ENCODE data around the gene ABLIM1. TPM values are rescaled to one million over a fixed set of nuclear protein-coding genes. Genes with fewer than 3 reads are reported as not detected.
A peak's percentile ranks its signal among the peaks of the same experiment; 100 is the strongest.

The ABLIM1 gene
- total RNA-seq, 1 donor from 2014 or later: 37.9 TPM

GRCh38 chr10:114623661-114624294 is 34.3 kb downstream of the ABLIM1 start:
- DNase-seq (ENCODE audit: low spot score): no peak
- Mint-ChIP-seq H3K27ac (no peak overlapping the region), H3K9me3 (peaks cover 21% of the 10 kb centered on the region), H3K27me3 (ENCODE audit: low read depth) (peaks cover 18% of the 10 kb centered on the region), H3K4me3 (ENCODE audit: low read depth) (no peak overlapping the region), H3K36me3 (ENCODE audit: low read depth) (peaks cover 15% of the 10 kb centered on the region), H3K4me1 (ENCODE audit: low read depth) (peaks cover 21% of the 10 kb centered on the region)
- intact Hi-C loops (cut with micrococcal nuclease): no loop called here

- H3K27me3 Mint-ChIP-seq (ENCODE audit: low read depth): peaks cover 17% of the 10 kb centered on the region
- intact Hi-C loops (cut with micrococcal nuclease): no loop called here
These were observed 34.9 kb downstream of the ABLIM1 start for GRCh38 chr10:114623155-114623554.

GRCh38 chr10:114618722-114619121 is 39.4 kb downstream of the ABLIM1 start:
- H3K36me3 Mint-ChIP-seq (ENCODE audit: low read depth): peaks cover 12% of the 10 kb centered on the region
- H3K27me3 Mint-ChIP-seq (ENCODE audit: low read depth): peaks cover 6% of the 10 kb centered on the region
- intact Hi-C loops (cut with micrococcal nuclease): loop anchor here (5.0 kb wide), 3 partner anchors 121 to 446 kb away; partner anchors contain the start of genes CCDC186 and FHIP2A
- H3K9me3 Mint-ChIP-seq: peaks cover 10% of the 10 kb centered on the region
- H3K4me1 Mint-ChIP-seq (ENCODE audit: low read depth): peaks cover 25% of the 10 kb centered on the region
- no peak for DNase-seq (ENCODE audit: low spot score)
- H3K4me3 Mint-ChIP-seq (ENCODE audit: low read depth): no peak overlapping the region
- H3K27ac Mint-ChIP-seq: no peak overlapping the region

More at GRCh38 chr10:114623155-114623554, 34.9 kb downstream of the ABLIM1 start:
- Mint-ChIP-seq H3K4me3 (ENCODE audit: low read depth) (no peak overlapping the region), H3K27ac (no peak overlapping the region), H3K36me3 (ENCODE audit: low read depth) (peaks cover 15% of the 10 kb centered on the region), H3K9me3 (peaks cover 21% of the 10 kb centered on the region), H3K4me1 (ENCODE audit: low read depth) (peaks cover 26% of the 10 kb centered on the region)
- no peak for DNase-seq (ENCODE audit: low spot score)

- H3K36me3 Mint-ChIP-seq (ENCODE audit: low read depth): peaks cover 6% of the 10 kb centered on the region
- no peak overlapping the region for H3K4me3 Mint-ChIP-seq (ENCODE audit: low read depth)
- peaks cover 29% of the 10 kb centered on the region for H3K4me1 Mint-ChIP-seq (ENCODE audit: low read depth)
- peaks cover 1% of the 10 kb centered on the region for H3K27me3 Mint-ChIP-seq (ENCODE audit: low read depth)
- DNase-seq (ENCODE audit: low spot score): no peak
- H3K9me3 Mint-ChIP-seq: peaks cover 4% of the 10 kb centered on the region
- intact Hi-C loops (cut with micrococcal nuclease): loop anchor here (5.0 kb wide), 3 partner anchors 119 to 444 kb away; partner anchors contain the start of genes CCDC186 and FHIP2A
- H3K27ac Mint-ChIP-seq: no peak overlapping the region
These were observed 41.6 kb downstream of the ABLIM1 start for GRCh38 chr10:114616516-114616915.

- Mint-ChIP-seq H3K9me3 (peaks cover under 1% of the 10 kb centered on the region), H3K27me3 (ENCODE audit: low read depth) (no peaks in the 10 kb centered on the region), H3K4me3 (ENCODE audit: low read depth) (no peak overlapping the region), H3K4me1 (ENCODE audit: low read depth) (peaks cover 30% of the 10 kb centered on the region), H3K36me3 (ENCODE audit: low read depth) (peaks cover 4% of the 10 kb centered on the region), H3K27ac (no peak overlapping the region)
- no peak for DNase-seq (ENCODE audit: low spot score)
- intact Hi-C loops (cut with micrococcal nuclease): loop anchor here (5.0 kb wide), 3 partner anchors 119 to 444 kb away; partner anchors contain the start of genes CCDC186 and FHIP2A
These were observed 42.0 kb downstream of the ABLIM1 start for GRCh38 chr10:114616103-114616502.

- no peaks in the 10 kb centered on the region for H3K9me3 Mint-ChIP-seq
- H3K27ac Mint-ChIP-seq: peak overlapping the region; percentile 44
- H3K36me3 Mint-ChIP-seq (ENCODE audit: low read depth): peaks cover 4% of the 10 kb centered on the region
- peaks cover 30% of the 10 kb centered on the region for H3K4me1 Mint-ChIP-seq (ENCODE audit: low read depth)
- peak; percentile 16 for DNase-seq (ENCODE audit: low spot score)
- intact Hi-C loops (cut with micrococcal nuclease): loop anchor here (1.0 to 5.0 kb wide), 7 partner anchors 11 to 443 kb away; partner anchors contain the start of genes CCDC186 and FHIP2A
- no peak overlapping the region for H3K4me3 Mint-ChIP-seq (ENCODE audit: low read depth)
- no peaks in the 10 kb centered on the region for H3K27me3 Mint-ChIP-seq (ENCODE audit: low read depth)
These were observed 42.5 kb downstream of the ABLIM1 start for GRCh38 chr10:114615600-114616007.

- Mint-ChIP-seq H3K9me3 (no peaks in the 10 kb centered on the region), H3K4me1 (ENCODE audit: low read depth) (peaks cover 30% of the 10 kb centered on the region), H3K4me3 (ENCODE audit: low read depth) (no peak overlapping the region), H3K27ac (no peak overlapping the region), H3K36me3 (ENCODE audit: low read depth) (peaks cover 4% of the 10 kb centered on the region), H3K27me3 (ENCODE audit: low read depth) (no peaks in the 10 kb centered on the region)
- intact Hi-C loops (cut with micrococcal nuclease): no loop called here
- DNase-seq (ENCODE audit: low spot score): no peak
These were observed 44.7 kb downstream of the ABLIM1 start for GRCh38 chr10:114613237-114613979.

- intact Hi-C loops (cut with micrococcal nuclease): no loop called here
- Mint-ChIP-seq H3K27ac (no peak overlapping the region), H3K36me3 (ENCODE audit: low read depth) (peaks cover 8% of the 10 kb centered on the region), H3K4me3 (ENCODE audit: low read depth) (no peak overlapping the region), H3K27me3 (ENCODE audit: low read depth) (no peaks in the 10 kb centered on the region), H3K9me3 (no peaks in the 10 kb centered on the region), H3K4me1 (ENCODE audit: low read depth) (peaks cover 29% of the 10 kb centered on the region)
- DNase-seq (ENCODE audit: low spot score): no peak
These were observed 46.5 kb downstream of the ABLIM1 start for GRCh38 chr10:114611617-114612016.

GRCh38 chr10:114609518-114610426 is 48.3 kb downstream of the ABLIM1 start:
- no peaks in the 10 kb centered on the region for H3K9me3 Mint-ChIP-seq
- no peak overlapping the region for H3K27ac Mint-ChIP-seq
- H3K27me3 Mint-ChIP-seq (ENCODE audit: low read depth): no peaks in the 10 kb centered on the region
- no peak overlapping the region for H3K4me3 Mint-ChIP-seq (ENCODE audit: low read depth)
- peaks cover 4% of the 10 kb centered on the region for H3K36me3 Mint-ChIP-seq (ENCODE audit: low read depth)
- DNase-seq (ENCODE audit: low spot score): no peak
- intact Hi-C loops (cut with micrococcal nuclease): no loop called here
- H3K4me1 Mint-ChIP-seq (ENCODE audit: low read depth): peaks cover 32% of the 10 kb centered on the region

- H3K9me3 Mint-ChIP-seq: no peaks in the 10 kb centered on the region
- H3K4me3 Mint-ChIP-seq (ENCODE audit: low read depth): no peak overlapping the region
- intact Hi-C loops (cut with micrococcal nuclease): no loop called here
- no peak for DNase-seq (ENCODE audit: low spot score)
- H3K27ac Mint-ChIP-seq: no peak overlapping the region
- H3K4me1 Mint-ChIP-seq (ENCODE audit: low read depth): peaks cover 40% of the 10 kb centered on the region
- no peaks in the 10 kb centered on the region for H3K27me3 Mint-ChIP-seq (ENCODE audit: low read depth)
- peaks cover 4% of the 10 kb centered on the region for H3K36me3 Mint-ChIP-seq (ENCODE audit: low read depth)
These were observed 50.6 kb downstream of the ABLIM1 start for GRCh38 chr10:114607358-114607998.

GRCh38 chr10:114605155-114605797 is 52.8 kb downstream of the ABLIM1 start:
- Mint-ChIP-seq H3K27ac (no peak overlapping the region), H3K9me3 (no peaks in the 10 kb centered on the region), H3K4me1 (ENCODE audit: low read depth) (peaks cover 42% of the 10 kb centered on the region), H3K27me3 (ENCODE audit: low read depth) (no peaks in the 10 kb centered on the region), H3K36me3 (ENCODE audit: low read depth) (peaks cover 9% of the 10 kb centered on the region), H3K4me3 (ENCODE audit: low read depth) (no peak overlapping the region)
- intact Hi-C loops (cut with micrococcal nuclease): no loop called here
- DNase-seq (ENCODE audit: low spot score): no peak
